CMK (cell line): ENCODE measurements around the gene ZDHHC14.
"Not testable (repeated sequence)": the region's sequence is repeated elsewhere in the genome, so short reads cannot be mapped to it uniquely, and the experiment has no call there.

Source experiments
- DNase-seq: peaks from one replicate; pipeline ENCODE4 v3.0.0-alpha.2; 2010; ENCODE audit warnings: low read depth

ZDHHC14 gene

GRCh38 chr6:157407646-157408045 is 26.7 kb downstream of the ZDHHC14 start:
- no peak for DNase-seq

DNA sequence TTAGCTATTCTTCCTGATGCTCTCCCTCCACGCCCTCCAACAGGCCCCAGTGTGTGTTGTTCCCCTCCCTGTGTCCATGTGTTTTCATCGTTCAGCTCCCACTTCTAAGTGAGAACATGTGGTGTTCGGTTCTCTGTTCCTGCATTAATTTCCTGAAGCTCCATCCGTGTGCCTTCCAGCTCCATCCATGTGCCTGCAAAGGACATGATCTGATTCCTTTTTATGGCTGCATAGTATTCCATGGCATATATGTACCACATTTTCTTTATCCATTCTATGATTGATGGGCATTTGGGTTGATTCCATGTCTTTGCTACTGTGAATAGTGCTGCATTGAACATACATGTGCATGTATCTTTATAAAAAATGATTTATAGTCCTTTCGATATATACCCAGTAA is 27.4 kb downstream of the ZDHHC14 start:
- not testable (repeated sequence) for DNase-seq

GRCh38 chr6:157410045-157410444 is 29.1 kb downstream of the ZDHHC14 start:
- DNase-seq, result no peak

DNA sequence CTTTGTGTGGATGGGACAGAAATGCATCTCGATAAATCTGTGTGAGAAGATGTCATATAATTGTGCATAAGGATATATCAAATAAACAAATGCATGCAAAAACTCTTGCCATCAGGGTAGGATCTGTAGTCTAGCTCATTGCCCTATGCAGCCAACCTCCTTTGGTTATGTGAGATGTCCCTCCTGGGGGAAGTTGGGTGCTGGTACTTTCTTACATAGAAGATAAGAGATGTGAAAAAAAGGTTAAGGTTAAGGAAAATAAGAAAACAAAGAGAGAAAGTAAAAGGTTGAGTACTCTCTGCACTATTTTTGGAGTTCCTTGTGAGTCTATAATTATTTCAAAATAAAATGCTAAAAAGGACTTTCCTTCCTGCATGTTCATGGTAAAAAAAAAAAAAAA is 30.4 kb downstream of the ZDHHC14 start:
- DNase-seq, result no peak

- no peak for DNase-seq
These were observed 31.8 kb downstream of the ZDHHC14 start for GRCh38 chr6:157412791-157413190.

- no peak for DNase-seq
These were observed 39.5 kb downstream of the ZDHHC14 start for GRCh38 chr6:157420497-157420896.

DNA sequence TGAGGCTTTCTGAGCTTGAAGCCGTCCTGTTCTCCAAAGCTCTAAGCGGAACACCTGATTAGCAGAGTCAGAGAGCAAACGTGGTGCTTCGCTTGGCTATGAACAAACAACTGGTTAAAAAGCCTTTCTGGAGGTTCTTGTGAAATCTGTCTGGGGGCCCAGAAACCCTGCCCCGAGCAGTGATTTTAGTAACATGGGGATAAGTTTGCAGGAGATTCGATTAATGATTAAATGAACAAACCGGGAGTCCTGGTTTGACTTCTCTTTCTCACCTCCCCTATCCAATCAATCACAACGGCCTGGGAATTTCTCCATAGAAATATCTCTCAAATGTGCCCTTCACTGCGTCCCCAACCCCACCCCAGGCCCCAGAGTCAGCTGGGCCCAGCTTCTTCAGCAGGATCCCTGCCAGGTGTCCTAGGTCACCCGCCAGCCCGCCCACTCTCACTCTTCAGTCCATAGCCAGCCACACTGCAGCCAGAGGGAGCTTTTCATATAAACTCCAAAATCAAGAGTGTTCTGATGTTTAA is 43.6 kb downstream of the ZDHHC14 start:
- DNase-seq, result no peak

DNA sequence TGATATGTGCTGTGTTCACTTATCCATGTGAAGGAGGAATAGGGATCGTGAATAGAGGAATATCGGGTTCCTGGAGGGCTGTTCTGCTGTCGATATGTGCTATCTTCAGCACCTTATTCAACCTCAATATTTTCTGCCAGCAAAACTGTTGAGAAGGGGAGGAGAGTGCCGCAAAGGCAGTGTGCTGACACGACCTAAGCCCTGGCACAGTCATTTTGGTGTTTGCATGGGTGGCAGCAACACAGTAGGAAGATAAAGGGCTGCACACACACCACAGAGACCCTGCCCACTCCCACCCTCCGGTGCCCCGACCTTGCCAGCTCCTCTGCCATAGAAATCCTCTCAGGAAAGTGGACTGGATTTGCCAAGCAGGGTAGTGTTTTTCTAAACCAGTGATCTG is 47.0 kb downstream of the ZDHHC14 start:
- DNase-seq, result no peak

GRCh38 chr6:157428427-157429202 is 47.6 kb downstream of the ZDHHC14 start:
- DNase-seq, result no peak

GRCh38 chr6:157429248-157429647 is 48.3 kb downstream of the ZDHHC14 start:
- DNase-seq, result no peak

- no peak for DNase-seq
These were observed 49.8 kb downstream of the ZDHHC14 start for GRCh38 chr6:157430834-157431233.

DNA sequence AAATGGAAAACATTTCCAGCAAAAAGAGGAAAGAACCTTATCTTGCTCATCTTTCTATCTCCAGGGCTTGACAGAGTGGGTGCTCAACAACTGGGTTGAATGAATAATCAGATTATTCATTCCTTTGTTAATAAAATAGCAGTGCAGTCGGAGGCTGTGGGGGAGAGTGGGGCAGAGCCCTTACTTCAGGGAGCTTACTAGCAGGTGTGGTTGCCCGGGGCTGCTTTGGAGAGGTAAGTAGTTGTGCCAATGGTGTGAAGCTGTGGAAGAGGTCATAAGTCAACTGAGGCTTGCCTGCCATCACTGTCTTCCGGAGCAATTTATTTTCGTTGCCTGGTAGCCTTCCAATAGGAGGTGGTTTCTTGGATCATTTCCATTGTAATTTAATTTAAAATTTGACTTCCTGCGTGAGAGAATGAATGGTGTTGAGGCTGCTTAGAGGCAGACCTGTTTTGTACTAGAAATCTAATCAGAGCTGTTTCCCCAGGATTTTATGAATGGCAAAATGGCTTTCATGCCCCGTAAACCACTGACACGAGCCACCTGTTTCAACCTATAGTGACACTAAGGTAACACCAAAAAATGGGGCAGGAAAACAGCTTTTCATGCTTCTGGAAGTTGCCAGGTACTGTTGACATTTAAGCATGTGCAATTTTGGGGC is 51.4 kb downstream of the ZDHHC14 start:
- DNase-seq, result no peak

GRCh38 chr6:157432892-157433265 is 51.9 kb downstream of the ZDHHC14 start:
- DNase-seq, result no peak

- DNase-seq, result no peak
These were observed 52.7 kb downstream of the ZDHHC14 start for GRCh38 chr6:157433678-157434081.

GRCh38 chr6:157434349-157435033 is 53.5 kb downstream of the ZDHHC14 start:
- DNase-seq, result no peak

DNA sequence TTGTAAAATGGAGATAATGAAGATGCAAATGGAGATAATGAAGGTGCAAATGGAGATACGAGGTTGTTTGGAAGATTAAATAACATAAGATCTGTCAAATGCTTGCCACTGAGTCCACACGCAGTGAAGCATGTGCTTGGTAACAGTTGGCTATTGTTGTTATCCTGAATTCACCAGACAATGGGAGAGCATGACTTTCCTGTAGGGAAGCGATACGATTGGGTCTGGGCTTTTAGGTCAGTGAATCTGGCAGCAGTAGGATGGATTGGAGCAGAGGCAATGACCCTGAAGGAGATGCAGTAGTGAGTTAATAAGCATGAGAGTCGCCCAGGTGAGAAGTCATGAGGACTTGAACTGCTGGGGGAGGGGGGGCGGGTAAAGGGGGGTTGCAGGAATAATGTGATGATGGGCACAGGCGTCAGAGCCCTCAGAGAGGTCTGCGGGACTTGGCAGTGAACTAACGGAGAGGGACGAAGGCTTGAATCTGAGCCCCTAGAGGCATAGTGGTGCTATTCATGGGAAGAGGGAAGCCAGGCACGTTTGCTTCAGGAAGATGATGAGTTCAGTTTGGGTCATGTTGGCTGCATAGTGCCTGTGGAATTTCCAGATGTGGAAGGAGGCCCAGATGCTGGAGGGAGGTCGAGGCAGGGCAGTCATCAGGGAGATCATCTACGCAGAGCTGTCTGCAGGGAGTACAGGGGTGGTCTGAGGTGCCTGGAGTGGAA is 55.4 kb downstream of the ZDHHC14 start:
- no peak for DNase-seq

- no peak for DNase-seq
These were observed 56.0 kb downstream of the ZDHHC14 start for GRCh38 chr6:157436944-157437336.

DNA sequence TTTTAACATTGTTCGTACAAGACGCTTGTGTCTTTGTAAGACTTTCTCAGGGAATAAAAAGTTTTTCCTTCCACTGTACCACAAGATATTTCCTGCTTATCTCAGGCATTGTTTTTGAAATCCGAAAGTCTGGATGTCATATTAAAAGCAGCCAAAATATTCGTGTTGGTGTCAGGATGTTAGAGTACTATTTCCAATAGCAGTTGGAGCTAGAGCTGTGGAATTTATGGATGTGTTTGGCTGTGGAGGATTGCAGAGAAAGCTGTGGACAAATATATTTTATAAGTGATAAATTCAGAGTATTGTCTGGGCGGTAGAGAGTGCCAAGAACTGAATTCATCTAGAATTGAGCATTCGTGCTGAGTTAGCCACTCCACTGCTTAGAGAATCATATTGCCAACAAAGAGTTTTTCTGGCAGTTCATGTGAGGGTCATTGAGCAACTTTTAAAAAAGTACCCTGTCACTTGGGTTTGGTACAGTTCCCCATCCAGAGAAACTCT is 57.7 kb downstream of the ZDHHC14 start:
- DNase-seq, result no peak

- no peak for DNase-seq
These were observed 59.2 kb downstream of the ZDHHC14 start for GRCh38 chr6:157440171-157440570.

GRCh38 chr6:157442291-157442690 is 61.3 kb downstream of the ZDHHC14 start:
- DNase-seq, result no peak

GRCh38 chr6:157443066-157443800 is 62.2 kb downstream of the ZDHHC14 start:
- DNase-seq, result no peak
